Fibroblast of mammary gland (primary cell): Measurements from ENCODE around the gene CD300C.

Source experiments
- DNase-seq: peaks from one replicate; pipeline ENCODE4 v3.0.0-alpha.2; 2010; ENCODE audit warnings: low read depth
- H3K4me3 ChIP-seq: 2 replicates; pipeline ENCODE4 v1.5.1; 2011; ENCODE audit warnings: low read depth, mild to moderate bottlenecking, low read length, moderate library complexity; ENCODE audit not compliant: control insufficient read depth
- CTCF ChIP-seq: conservative IDR thresholded peaks from 2 replicates; pipeline ENCODE4 v1.5.1; 2011; ENCODE audit warnings: low read depth, low read length, inconsistent platforms; ENCODE audit not compliant: control insufficient read depth, insufficient read depth

The CD300C gene

GRCh38 chr17:74543406-74543805, 2.5 kb downstream of the CD300C start:
- TF ChIP-seq CTCF: no peak
- no peak for DNase-seq
- no peak overlapping the region for H3K4me3 ChIP-seq

- TF ChIP-seq CTCF: no peak
- no peak overlapping the region for H3K4me3 ChIP-seq
- no peak for DNase-seq
Observed at GRCh38 chr17:74542727-74543383, 3.1 kb downstream of the CD300C start.

- H3K4me3 ChIP-seq: no peak overlapping the region
- TF ChIP-seq CTCF: no peak
- no peak for DNase-seq
Observed at GRCh38 chr17:74542166-74542565, 3.7 kb downstream of the CD300C start.

- no peak overlapping the region for H3K4me3 ChIP-seq
- no peak for DNase-seq
- no peak for TF ChIP-seq CTCF
Observed at GRCh38 chr17:74541176-74542111, 4.5 kb downstream of the CD300C start.

- no peak overlapping the region for H3K4me3 ChIP-seq
- no peak for DNase-seq
- TF ChIP-seq CTCF: no peak
Observed at GRCh38 chr17:74539281-74539820, 6.6 kb downstream of the CD300C start.

GRCh38 chr17:74536890-74537289, 9.0 kb downstream of the CD300C start:
- DNase-seq: no peak
- no peak overlapping the region for H3K4me3 ChIP-seq
- no peak for TF ChIP-seq CTCF
